Type B pancreatic cell (in vitro differentiated cells): ENCODE measurements around the gene SDK2. TPM values are rescaled to one million over a fixed set of nuclear protein-coding genes. Genes with fewer than 3 reads are reported as not detected.

ENCODE experiments used
- DNase-seq: peaks from one replicate; pipeline ENCODE4 v3.0.0; 2021; ENCODE audit warnings: mixed read lengths; ENCODE audit not compliant: unreplicated experiment; ENCODE audit errors: extremely low spot score
- H3K27ac Mint-ChIP-seq: 2 replicates; pipeline ENCODE4 v1.8.0; 2021; ENCODE audit warnings: mild to moderate bottlenecking, mixed read lengths
- H3K27me3 Mint-ChIP-seq: 2 replicates; pipeline ENCODE4 v1.8.0; 2021; ENCODE audit warnings: mixed read lengths
- H3K36me3 Mint-ChIP-seq: 2 replicates; pipeline ENCODE4 v1.8.0; 2021; ENCODE audit warnings: mixed read lengths
- H3K4me1 Mint-ChIP-seq: one replicate; pipeline ENCODE4 v1.8.0; 2021; ENCODE audit warnings: mixed read lengths; ENCODE audit not compliant: unreplicated experiment
- H3K4me3 Mint-ChIP-seq: 2 replicates; pipeline ENCODE4 v1.8.0; 2021; ENCODE audit warnings: mild to moderate bottlenecking, mixed read lengths
- H3K9me3 Mint-ChIP-seq: 2 replicates; pipeline ENCODE4 v1.8.0; 2021; ENCODE audit warnings: mixed read lengths
- total RNA-seq: library from RNA; stranded (reverse); gene quantifications from 2 replicates; pipeline ENCODE4 v1.2.1, GENCODE V29; 2021; ENCODE audit warnings: low replicate concordance
- TF ChIP-seq, protein P1 (sequence below): fragments of 200-600 bp; sonication (generic); conservative IDR thresholded peaks from 2 replicates; pipeline ENCODE4 v1.5.0; 2021; ENCODE audit warnings: antibody characterized with exemption, mild to moderate bottlenecking

The SDK2 gene
- total RNA-seq, 1 donor from 2014 or later = 47.3 TPM

DNA sequence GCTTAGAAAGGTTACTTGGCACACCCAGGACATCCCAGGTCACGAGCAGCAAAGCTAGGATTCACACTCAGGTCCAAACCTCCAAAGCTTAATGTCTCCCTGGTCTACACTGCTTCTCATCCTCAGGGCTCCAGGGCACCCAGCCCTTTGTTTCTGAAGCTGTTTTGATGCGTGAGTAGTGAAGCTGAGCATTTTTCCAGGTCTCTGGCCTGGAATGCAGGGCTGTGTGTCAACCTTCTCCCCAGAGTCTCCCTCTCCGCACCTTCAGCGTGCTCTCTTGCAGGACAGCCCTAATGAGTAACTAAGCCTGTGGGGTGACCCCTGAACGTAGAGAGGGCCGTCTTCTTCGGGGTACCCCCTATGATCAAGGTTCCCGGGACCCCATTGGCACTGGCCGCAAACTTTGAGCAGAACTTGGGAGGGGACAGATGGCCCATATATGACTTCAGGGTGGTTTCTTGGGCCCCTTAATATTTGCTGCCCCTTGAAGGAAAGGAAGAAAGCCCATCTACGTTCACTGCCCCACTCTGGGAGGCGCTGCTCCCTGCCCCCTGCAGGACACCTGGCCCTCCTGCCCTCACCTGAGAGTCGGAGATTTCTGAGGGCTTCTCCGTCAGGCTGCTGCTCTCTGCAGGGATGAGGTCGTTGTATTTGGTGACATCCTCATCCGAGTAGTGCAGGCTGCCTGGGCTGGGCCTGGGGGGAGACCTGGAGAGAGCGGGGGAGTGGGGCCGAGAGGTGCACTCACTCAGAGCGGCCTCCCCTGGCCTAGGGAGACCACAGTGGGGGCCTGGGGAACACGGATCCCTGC is 296.0 kb downstream of the SDK2 start:
- Mint-ChIP-seq H3K9me3 (no peaks in the 10 kb centered on the region), H3K27me3 (no peaks in the 10 kb centered on the region), H3K4me1 (peaks cover 46% of the 10 kb centered on the region), H3K36me3 (no peaks in the 10 kb centered on the region), H3K4me3 (no peak overlapping the region), H3K27ac (peak overlapping the region; percentile 39)
- no peak for DNase-seq
- TF ChIP-seq, protein P1, sequence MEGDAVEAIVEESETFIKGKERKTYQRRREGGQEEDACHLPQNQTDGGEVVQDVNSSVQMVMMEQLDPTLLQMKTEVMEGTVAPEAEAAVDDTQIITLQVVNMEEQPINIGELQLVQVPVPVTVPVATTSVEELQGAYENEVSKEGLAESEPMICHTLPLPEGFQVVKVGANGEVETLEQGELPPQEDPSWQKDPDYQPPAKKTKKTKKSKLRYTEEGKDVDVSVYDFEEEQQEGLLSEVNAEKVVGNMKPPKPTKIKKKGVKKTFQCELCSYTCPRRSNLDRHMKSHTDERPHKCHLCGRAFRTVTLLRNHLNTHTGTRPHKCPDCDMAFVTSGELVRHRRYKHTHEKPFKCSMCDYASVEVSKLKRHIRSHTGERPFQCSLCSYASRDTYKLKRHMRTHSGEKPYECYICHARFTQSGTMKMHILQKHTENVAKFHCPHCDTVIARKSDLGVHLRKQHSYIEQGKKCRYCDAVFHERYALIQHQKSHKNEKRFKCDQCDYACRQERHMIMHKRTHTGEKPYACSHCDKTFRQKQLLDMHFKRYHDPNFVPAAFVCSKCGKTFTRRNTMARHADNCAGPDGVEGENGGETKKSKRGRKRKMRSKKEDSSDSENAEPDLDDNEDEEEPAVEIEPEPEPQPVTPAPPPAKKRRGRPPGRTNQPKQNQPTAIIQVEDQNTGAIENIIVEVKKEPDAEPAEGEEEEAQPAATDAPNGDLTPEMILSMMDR = no peak

DNA sequence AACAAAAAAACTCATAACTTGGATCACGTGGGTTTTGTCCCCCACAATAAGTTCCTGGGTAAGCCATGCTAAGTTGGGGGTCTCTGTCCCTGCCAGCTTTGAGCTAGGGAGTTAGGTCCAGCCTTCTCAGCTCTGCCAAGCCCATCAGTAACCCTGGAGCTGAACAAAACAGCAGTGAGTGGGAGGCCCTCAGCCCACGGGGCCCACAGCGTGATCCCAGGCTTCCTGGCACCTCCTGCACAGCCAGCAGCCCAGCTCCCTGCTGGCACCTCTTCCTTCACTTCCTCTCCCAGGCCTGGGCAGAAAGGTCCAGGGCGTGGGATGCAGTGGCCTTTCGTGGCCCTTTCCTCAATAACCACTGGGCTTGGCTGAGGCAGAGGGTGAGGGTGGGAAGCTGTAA is 296.9 kb downstream of the SDK2 start:
- H3K4me1 Mint-ChIP-seq = peaks cover 50% of the 10 kb centered on the region
- no peak for DNase-seq
- no peak overlapping the region for H3K4me3 Mint-ChIP-seq
- H3K9me3 Mint-ChIP-seq = no peaks in the 10 kb centered on the region
- no peaks in the 10 kb centered on the region for H3K27me3 Mint-ChIP-seq
- no peaks in the 10 kb centered on the region for H3K36me3 Mint-ChIP-seq
- TF ChIP-seq, protein P1 = no peak
- peak overlapping the region; percentile 39 for H3K27ac Mint-ChIP-seq

DNA sequence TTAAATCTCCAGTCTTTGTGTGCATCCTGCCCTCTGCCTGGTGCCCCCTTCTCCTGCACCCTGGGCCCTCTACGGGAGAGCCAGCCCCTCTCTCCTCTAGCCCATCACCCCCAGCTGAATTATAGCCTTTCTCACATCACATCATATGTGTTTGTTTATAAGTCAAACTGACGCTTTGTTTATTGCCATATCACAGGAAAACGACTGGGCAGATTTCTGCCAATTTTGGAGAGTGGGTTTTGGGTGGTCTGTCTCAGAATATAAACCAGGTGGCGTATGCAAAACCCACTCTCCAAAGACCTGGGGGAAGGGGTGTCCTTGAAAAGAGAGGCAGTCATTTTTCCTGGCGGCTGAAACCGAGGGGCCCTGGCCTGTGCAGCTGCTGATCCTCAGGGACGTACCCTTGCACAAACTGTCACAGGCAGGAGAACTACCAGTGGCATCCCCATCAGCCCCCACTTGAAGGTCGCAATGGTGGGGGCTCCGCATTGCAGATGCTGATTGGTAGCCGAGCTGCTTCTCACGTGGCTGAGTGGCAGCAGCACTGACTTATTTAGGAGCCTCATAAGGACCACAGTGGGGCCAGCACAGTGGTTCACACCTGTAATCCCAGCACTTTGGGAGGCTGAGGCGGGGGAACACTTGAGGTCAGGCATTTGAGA is 297.6 kb downstream of the SDK2 start:
- Mint-ChIP-seq H3K36me3 (no peaks in the 10 kb centered on the region), H3K4me1 (peaks cover 57% of the 10 kb centered on the region), H3K27ac (no peak overlapping the region), H3K27me3 (no peaks in the 10 kb centered on the region), H3K4me3 (peak overlapping the region; percentile 28), H3K9me3 (no peaks in the 10 kb centered on the region)
- DNase-seq = no peak
- TF ChIP-seq, protein P1 = no peak

DNA sequence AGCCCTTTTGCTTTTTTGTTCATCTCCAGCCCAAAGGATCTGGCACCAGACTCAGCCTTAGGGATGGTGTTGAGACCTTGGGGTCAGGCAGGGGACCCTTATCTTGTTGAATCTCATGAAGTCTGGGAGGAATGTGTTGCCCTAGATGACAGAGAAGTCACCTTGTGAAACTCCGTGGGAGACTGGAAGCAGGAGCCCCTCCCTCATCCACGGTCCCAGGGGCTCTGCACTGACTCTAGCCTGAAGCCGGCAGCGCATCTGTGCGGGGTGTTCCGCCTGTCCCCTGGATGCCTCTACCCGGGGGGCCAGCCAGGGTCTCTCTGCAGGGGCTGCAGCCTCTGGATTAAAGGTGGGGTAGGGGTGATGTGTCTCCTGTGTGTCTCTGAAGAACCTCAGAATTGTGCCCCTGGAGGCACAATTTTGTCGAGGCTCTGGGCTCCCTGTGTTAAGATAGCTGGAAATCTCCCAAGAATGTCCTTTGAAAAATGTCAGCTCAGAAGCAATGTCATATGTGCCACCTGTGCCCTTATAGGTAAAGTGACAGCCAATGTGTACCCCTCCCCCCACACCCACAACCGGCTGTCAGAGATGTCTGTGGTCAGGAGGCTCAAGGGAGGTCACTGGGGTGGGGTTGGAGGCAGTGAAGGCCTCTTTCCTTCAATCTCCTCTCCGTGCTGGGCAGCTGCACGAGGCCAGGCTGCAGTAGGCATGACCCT is 300.3 kb downstream of the SDK2 start:
- peak overlapping the region; percentile 62 for H3K27ac Mint-ChIP-seq
- H3K4me3 Mint-ChIP-seq = peak overlapping the region; percentile 34
- H3K4me1 Mint-ChIP-seq = peaks cover 62% of the 10 kb centered on the region
- H3K36me3 Mint-ChIP-seq = no peaks in the 10 kb centered on the region
- H3K9me3 Mint-ChIP-seq = no peaks in the 10 kb centered on the region
- H3K27me3 Mint-ChIP-seq = no peaks in the 10 kb centered on the region
- TF ChIP-seq, protein P1 = no peak
- no peak for DNase-seq

DNA sequence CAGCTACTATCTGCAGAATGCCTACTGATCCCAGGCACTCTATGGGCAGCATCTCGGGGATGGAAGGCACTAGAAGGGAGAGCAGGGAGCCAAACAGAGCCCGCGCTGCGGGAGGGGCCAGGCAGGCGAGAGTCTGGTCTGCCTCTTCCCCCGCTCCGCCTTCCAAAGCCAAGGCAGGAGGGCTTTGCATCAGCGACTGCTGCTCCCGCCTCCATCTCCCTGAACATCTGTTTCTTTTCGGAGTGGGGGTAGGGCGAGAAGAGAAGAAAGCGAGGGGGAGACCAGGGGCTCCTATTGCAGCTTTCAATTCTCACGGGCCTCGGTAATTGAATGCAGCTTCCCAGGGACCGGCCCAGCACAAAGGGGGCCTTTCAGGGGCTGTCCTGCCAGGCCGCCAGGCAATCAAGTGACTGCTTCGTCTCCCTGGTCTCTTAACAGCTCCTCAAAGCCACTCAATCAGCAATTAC is 301.0 kb downstream of the SDK2 start:
- Mint-ChIP-seq H3K4me1 (peaks cover 63% of the 10 kb centered on the region), H3K4me3 (peak overlapping the region; percentile 34), H3K9me3 (no peaks in the 10 kb centered on the region), H3K36me3 (no peaks in the 10 kb centered on the region), H3K27me3 (no peaks in the 10 kb centered on the region), H3K27ac (no peak overlapping the region)
- peak; percentile 84 for DNase-seq
- TF ChIP-seq, protein P1 = no peak
